COLO668 (cell line): ENCODE results near the gene CSNK2A2.

Source experiments
- DNase-seq: peaks from one replicate; lab custom pipeline; 2025; ENCODE audit not compliant: unreplicated experiment; lab: John Stamatoyannopoulos, UW

The CSNK2A2 gene

GRCh38 chr16:58114827-58115825 is 82.8 kb downstream of the CSNK2A2 start:
- no peak for DNase-seq

GRCh38 chr16:58111302-58111627 is 86.6 kb downstream of the CSNK2A2 start:
- DNase-seq, result no peak

- DNase-seq, result peak; percentile 65
Observed at GRCh38 chr16:58110571-58111301, 87.2 kb downstream of the CSNK2A2 start.

GRCh38 chr16:58109881-58110280 is 88.0 kb downstream of the CSNK2A2 start:
- no peak for DNase-seq

DNA sequence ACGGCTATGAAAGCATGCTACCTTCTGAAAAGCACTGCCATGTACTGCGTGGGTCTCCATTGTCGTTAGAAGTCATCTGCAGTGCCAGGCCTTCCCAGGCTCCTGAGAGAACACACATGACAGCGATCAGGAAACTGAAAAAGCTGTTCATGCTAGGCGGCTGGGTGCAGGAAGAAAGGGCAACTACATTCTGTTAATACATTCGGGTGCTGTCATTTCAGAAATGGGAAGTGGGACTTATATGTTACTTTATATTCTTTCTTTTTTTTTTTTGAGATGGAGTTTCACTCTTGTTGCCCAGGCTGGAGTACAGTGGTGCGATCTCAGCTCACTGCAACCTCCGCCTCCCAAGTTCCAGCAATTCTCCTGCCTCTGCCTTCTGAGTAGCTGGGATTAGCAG is 88.6 kb downstream of the CSNK2A2 start:
- DNase-seq, result no peak
